Upper lobe of left lung (tissue), 6 donors: ENCODE measurements around the gene VWA3A. TPM values are rescaled to one million over a fixed set of nuclear protein-coding genes. Genes with fewer than 3 reads are reported as not detected.

ENCODE experiments used
- ATAC-seq, 2 donors: fragments of 200-7000 bp; cut with Tn5 transposase; one replicate each; pipeline ENCODE4 v1.9.1; 2022; ENCODE audit warnings: mild to moderate bottlenecking in 2 of 2, moderate library complexity in 2 of 2; ENCODE audit not compliant: low FRiP score in 2 of 2
- DNase-seq, 2 donors: peaks; one replicate each; pipeline ENCODE4 v3.0.0-alpha.2; 2019 to 2020
- H3K27ac ChIP-seq, 4 donors: fragments of 200-600 bp; sonication (generic); one replicate each; pipeline ENCODE4 v1.5.1; 2016 to 2019
- H3K27me3 ChIP-seq, 4 donors: fragments of 200-600 bp; sonication (generic); one replicate each; pipeline ENCODE4 v1.5.1; 2017 to 2019
- H3K36me3 ChIP-seq, 4 donors: fragments of 200-600 bp; sonication (generic); one replicate each; pipeline ENCODE4 v1.5.1; 2016 to 2019
- H3K4me1 ChIP-seq, 4 donors: fragments of 200-600 bp; sonication (generic); one replicate each; pipeline ENCODE4 v1.5.1; 2018 to 2019
- H3K4me3 ChIP-seq, 4 donors: fragments of 200-600 bp; sonication (generic); one replicate each; pipeline ENCODE4 v1.5.1; 2017 to 2019; ENCODE audit warnings: mild to moderate bottlenecking in 2 of 4, moderate library complexity in 1 of 4
- H3K9me3 ChIP-seq, 4 donors: fragments of 200-600 bp; sonication (generic); one replicate each; pipeline ENCODE4 v1.5.1; 2018 to 2019
- EP300 ChIP-seq, 4 donors: sonication (generic); formaldehyde crosslinking; IDR thresholded peaks; one replicate each; pipeline ENCODE4 v1.5.1; 2017; ENCODE audit warnings: antibody characterized with exemption in 4 of 4, control low read depth in 2 of 4
- POLR2A ChIP-seq, 4 donors: fragments of 450-650 bp; IDR thresholded peaks; one replicate each; pipeline ENCODE4 v1.5.1; 2016 to 2017; ENCODE audit warnings: antibody characterized with exemption in 4 of 4, mild to moderate bottlenecking in 2 of 4
- POLR2AphosphoS5 ChIP-seq, 2 donors: sonication (generic); formaldehyde crosslinking; IDR thresholded peaks; one replicate each; pipeline ENCODE4 v1.5.1; 2017; ENCODE audit warnings: antibody characterized with exemption in 2 of 2
- WGBS, 2 donors: methylation state at CpG; one replicate each; pipeline ENCODE4 v1.1.5; 2017 to 2018; 5-methylcytosine and 5-hydroxymethylcytosine counted together
- total RNA-seq, 6 donors: library from RNA; depleted of rRNA in 4 of 6; stranded (reverse); fragments of >200 nt in 4 of 6; gene quantifications; one replicate each; pipeline versions ENCODE4 v1.1.0 to v1.2.1, GENCODE V29; 2016 to 2021
- TF ChIP-seq, protein P1 (sequence below), 6 experiments: fragments of 450-650 bp in 4 of 6; fragments of 200-600 bp in 2 of 6; sonication (generic) in 2 of 6; IDR thresholded peaks; one replicate each; pipeline ENCODE4 v1.5.1; 2016 to 2019; ENCODE audit warnings: antibody characterized with exemption in 6 of 6
- donor health status: DM: no; HTN: no; CAD: no; lungs with moderate emphysema.
- donor health status: DM: no; HTN: yes; CAD: no; lungs with severe emphysema.

The VWA3A gene
- total RNA-seq, 6 donors from 2014 or later, result 0.43 to 47.8 (median 14.9) TPM

GRCh38 chr16:22065252-22065651 is 27.1 kb upstream of the VWA3A start:
- ATAC-seq (no peak), DNase-seq (no peak)
- Histone ChIP-seq H3K4me3 (no peak overlapping the region), H3K27ac (no peak overlapping the region), H3K4me1 (peaks cover 0 to 7% (median 2%) of the 10 kb centered on the region in 4 donors), H3K9me3 (no peaks in the 10 kb centered on the region), H3K36me3 (no peaks in the 10 kb centered on the region), H3K27me3 (no peaks in the 10 kb centered on the region)
- WGBS, 2 donors, result 83 to 92% methylated on average over 1 of the region's 1 CpG
- TF ChIP-seq POLR2AphosphoS5 (IDR thresholded peaks at IDR 0.05) (no peak), EP300 (IDR thresholded peaks at IDR 0.05) (no peak), POLR2A (IDR thresholded peaks at IDR 0.05) (no peak)
- TF ChIP-seq, protein P1, sequence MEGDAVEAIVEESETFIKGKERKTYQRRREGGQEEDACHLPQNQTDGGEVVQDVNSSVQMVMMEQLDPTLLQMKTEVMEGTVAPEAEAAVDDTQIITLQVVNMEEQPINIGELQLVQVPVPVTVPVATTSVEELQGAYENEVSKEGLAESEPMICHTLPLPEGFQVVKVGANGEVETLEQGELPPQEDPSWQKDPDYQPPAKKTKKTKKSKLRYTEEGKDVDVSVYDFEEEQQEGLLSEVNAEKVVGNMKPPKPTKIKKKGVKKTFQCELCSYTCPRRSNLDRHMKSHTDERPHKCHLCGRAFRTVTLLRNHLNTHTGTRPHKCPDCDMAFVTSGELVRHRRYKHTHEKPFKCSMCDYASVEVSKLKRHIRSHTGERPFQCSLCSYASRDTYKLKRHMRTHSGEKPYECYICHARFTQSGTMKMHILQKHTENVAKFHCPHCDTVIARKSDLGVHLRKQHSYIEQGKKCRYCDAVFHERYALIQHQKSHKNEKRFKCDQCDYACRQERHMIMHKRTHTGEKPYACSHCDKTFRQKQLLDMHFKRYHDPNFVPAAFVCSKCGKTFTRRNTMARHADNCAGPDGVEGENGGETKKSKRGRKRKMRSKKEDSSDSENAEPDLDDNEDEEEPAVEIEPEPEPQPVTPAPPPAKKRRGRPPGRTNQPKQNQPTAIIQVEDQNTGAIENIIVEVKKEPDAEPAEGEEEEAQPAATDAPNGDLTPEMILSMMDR (IDR thresholded peaks at IDR 0.05), result no peak

GRCh38 chr16:22070361-22071330 is 21.7 kb upstream of the VWA3A start:
- Histone ChIP-seq H3K27ac (peak overlapping the region in 2 of 4 donors; percentile 0 to 3), H3K4me1 (peaks cover 0 to 12% (median 9%) of the 10 kb centered on the region in 4 donors), H3K27me3 (no peaks in the 10 kb centered on the region), H3K36me3 (no peaks in the 10 kb centered on the region), H3K9me3 (no peaks in the 10 kb centered on the region), H3K4me3 (no peak overlapping the region)
- TF ChIP-seq POLR2AphosphoS5 (IDR thresholded peaks at IDR 0.05), result no peak
- TF ChIP-seq, protein P1 (IDR thresholded peaks at IDR 0.05), result no peak
- no peak for TF ChIP-seq POLR2A (IDR thresholded peaks at IDR 0.05)
- no peak for TF ChIP-seq EP300 (IDR thresholded peaks at IDR 0.05)
- 55 to 57% methylated on average over 12 of the region's 12 CpGs for WGBS, 2 donors
- ATAC-seq (peak in 1 of 2 donors; percentile 52), DNase-seq (no peak)

- Histone ChIP-seq H3K27ac (peak overlapping the region in 1 of 4 donors; percentile 0), H3K4me1 (peaks cover 0 to 12% (median 9%) of the 10 kb centered on the region in 4 donors), H3K9me3 (no peaks in the 10 kb centered on the region), H3K36me3 (peaks cover 0 to 7% (median 0%) of the 10 kb centered on the region in 4 donors), H3K27me3 (no peaks in the 10 kb centered on the region), H3K4me3 (no peak overlapping the region)
- DNase-seq (no peak), ATAC-seq (no peak)
- 81 to 85% methylated on average over 7 of the region's 7 CpGs for WGBS, 2 donors
- TF ChIP-seq, protein P1 (IDR thresholded peaks at IDR 0.05), result no peak
- TF ChIP-seq POLR2A (IDR thresholded peaks at IDR 0.05) (no peak), EP300 (IDR thresholded peaks at IDR 0.05) (no peak), POLR2AphosphoS5 (IDR thresholded peaks at IDR 0.05) (no peak)
Measured at GRCh38 chr16:22071331-22071910, 20.9 kb upstream of the VWA3A start.

GRCh38 chr16:22073350-22073749 is 19.0 kb upstream of the VWA3A start:
- ATAC-seq, result no peak
- 72 to 80% methylated on average over 3 of the region's 3 CpGs for WGBS, 2 donors

More at GRCh38 chr16:22073350-22073749, 19.0 kb upstream of the VWA3A start:
- peaks cover 0 to 11% (median 0%) of the 10 kb centered on the region in 4 donors for H3K36me3 ChIP-seq
- H3K27me3 ChIP-seq, result no peaks in the 10 kb centered on the region
- no peaks in the 10 kb centered on the region for H3K9me3 ChIP-seq
- H3K27ac ChIP-seq, result no peak overlapping the region
- no peak for DNase-seq
- peaks cover 0 to 12% (median 9%) of the 10 kb centered on the region in 4 donors for H3K4me1 ChIP-seq
- no peak overlapping the region for H3K4me3 ChIP-seq
- TF ChIP-seq POLR2AphosphoS5 (IDR thresholded peaks at IDR 0.05) (no peak), EP300 (IDR thresholded peaks at IDR 0.05) (no peak), POLR2A (IDR thresholded peaks at IDR 0.05) (no peak)
- TF ChIP-seq, protein P1 (IDR thresholded peaks at IDR 0.05), result no peak
